Measurements from ENCODE around the gene HPSE2.
"Not testable (repeated sequence)": the region's sequence is repeated elsewhere in the genome, so short reads cannot be mapped to it uniquely, and the experiment has no call there.

Gene HPSE2

GRCh38 chr10:99010286-99010685 lies 225.4 kb downstream of the HPSE2 start:
- DNase-seq (ENCODE audit: extremely low read depth in 1 of 2, low read depth in 1 of 2), result no peak

GRCh38 chr10:99008054-99008453 lies 227.6 kb downstream of the HPSE2 start:
- DNase-seq (ENCODE audit: extremely low read depth in 1 of 2, low read depth in 1 of 2), result no peak

- no peak for DNase-seq (ENCODE audit: extremely low read depth in 1 of 2, low read depth in 1 of 2)
Measured at GRCh38 chr10:99007457-99007856, 228.2 kb downstream of the HPSE2 start.

- DNase-seq (ENCODE audit: extremely low read depth in 1 of 2, low read depth in 1 of 2), result no peak
Measured at GRCh38 chr10:99005254-99005653, 230.4 kb downstream of the HPSE2 start.

GRCh38 chr10:99004738-99005137 lies 230.9 kb downstream of the HPSE2 start:
- DNase-seq (ENCODE audit: extremely low read depth in 1 of 2, low read depth in 1 of 2), result no peak

- DNase-seq (ENCODE audit: extremely low read depth in 1 of 2, low read depth in 1 of 2), result no peak
Measured at GRCh38 chr10:99002392-99002791, 233.3 kb downstream of the HPSE2 start.

- no peak for DNase-seq (ENCODE audit: extremely low read depth in 1 of 2, low read depth in 1 of 2)
Measured at GRCh38 chr10:98997596-98997995, 238.1 kb downstream of the HPSE2 start.

- no peak for DNase-seq (ENCODE audit: extremely low read depth in 1 of 2, low read depth in 1 of 2)
Measured at GRCh38 chr10:98994030-98994429, 241.6 kb downstream of the HPSE2 start.

GRCh38 chr10:98983751-98984150 lies 251.9 kb downstream of the HPSE2 start:
- not testable (repeated sequence) for DNase-seq (ENCODE audit: extremely low read depth in 1 of 2, low read depth in 1 of 2)

- DNase-seq (ENCODE audit: extremely low read depth in 1 of 2, low read depth in 1 of 2), result no peak
Measured at GRCh38 chr10:98980353-98980752, 255.3 kb downstream of the HPSE2 start.

GRCh38 chr10:98971464-98971863 lies 264.2 kb downstream of the HPSE2 start:
- no peak for DNase-seq (ENCODE audit: extremely low read depth in 1 of 2, low read depth in 1 of 2)

- no peak for DNase-seq (ENCODE audit: extremely low read depth in 1 of 2, low read depth in 1 of 2)
Measured at GRCh38 chr10:98967601-98968000, 268.1 kb downstream of the HPSE2 start.

GRCh38 chr10:98963608-98964007 lies 272.0 kb downstream of the HPSE2 start:
- DNase-seq (ENCODE audit: extremely low read depth in 1 of 2, low read depth in 1 of 2), result no peak

- no peak for DNase-seq (ENCODE audit: extremely low read depth in 1 of 2, low read depth in 1 of 2)
Measured at GRCh38 chr10:98959379-98959778, 276.3 kb downstream of the HPSE2 start.

GRCh38 chr10:98957801-98958200 lies 277.9 kb downstream of the HPSE2 start:
- DNase-seq (ENCODE audit: extremely low read depth in 1 of 2, low read depth in 1 of 2), result no peak

GRCh38 chr10:98956576-98957260 lies 278.9 kb downstream of the HPSE2 start:
- no peak for DNase-seq (ENCODE audit: extremely low read depth in 1 of 2, low read depth in 1 of 2)

GRCh38 chr10:98953251-98953650 lies 282.4 kb downstream of the HPSE2 start:
- no peak for DNase-seq (ENCODE audit: extremely low read depth in 1 of 2, low read depth in 1 of 2)

- DNase-seq (ENCODE audit: extremely low read depth in 1 of 2, low read depth in 1 of 2), result no peak
Measured at GRCh38 chr10:98951269-98952000, 284.2 kb downstream of the HPSE2 start.

- no peak for DNase-seq (ENCODE audit: extremely low read depth in 1 of 2, low read depth in 1 of 2)
Measured at GRCh38 chr10:98950106-98950505, 285.5 kb downstream of the HPSE2 start.

- DNase-seq (ENCODE audit: extremely low read depth in 1 of 2, low read depth in 1 of 2), result no peak
Measured at GRCh38 chr10:98949306-98949705, 286.3 kb downstream of the HPSE2 start.

GRCh38 chr10:98943681-98944080 lies 292.0 kb downstream of the HPSE2 start:
- no peak for DNase-seq (ENCODE audit: extremely low read depth in 1 of 2, low read depth in 1 of 2)

- no peak for DNase-seq (ENCODE audit: extremely low read depth in 1 of 2, low read depth in 1 of 2)
Measured at GRCh38 chr10:98929709-98930108, 305.9 kb downstream of the HPSE2 start.
